Panc1 (cell line): Measurements from ENCODE around the gene CRADD. TPM values are rescaled to one million over a fixed set of nuclear protein-coding genes. Genes with fewer than 3 reads are reported as not detected.

Source experiments
- ATAC-seq: fragments of 200-7000 bp; cut with Tn5 transposase; 2 replicates; pipeline ENCODE4 v1.9.1; 2020; ENCODE audit warnings: mild to moderate bottlenecking, moderate library complexity
- BruUV-seq: library from RNA; stranded (reverse); fragments of 400-500 nt; replicated peaks from 2 replicates; lab custom pipeline; 2021; lab: Mats Ljungman, UMichigan
- CTCF ChIA-PET: fragments of 300-600 bp; sonication (Branson Sonifier 250); formaldehyde crosslinking; loops from one replicate; lab custom pipeline; 2022; ENCODE audit warnings: antibody characterized with exemption; lab: Charles Lee
- POLR2A ChIA-PET: fragments of 300-600 bp; sonication (Branson Sonifier 250); formaldehyde crosslinking; loops from one replicate; lab custom pipeline; 2022; ENCODE audit warnings: antibody characterized with exemption; lab: Charles Lee
- DNase-seq: peaks from one replicate; pipeline ENCODE4 v3.0.0-alpha.2; 2010; ENCODE audit warnings: low read depth, low spot score
- H3K27ac ChIP-seq: 2 replicates; pipeline ENCODE4 v1.5.1; 2011; ENCODE audit warnings: mild to moderate bottlenecking, low read length, inconsistent platforms
- H3K27me3 ChIP-seq: fragments of 200-500 bp; sonication (Bioruptor generic); 2 replicates; pipeline ENCODE4 v1.6.0; 2014; ENCODE audit warnings: low read length, inconsistent platforms; ENCODE audit not compliant: control insufficient read depth, insufficient read depth
- H3K36me3 ChIP-seq: fragments of 200-500 bp; sonication (Bioruptor generic); 2 replicates; pipeline ENCODE4 v1.5.1; 2014; ENCODE audit warnings: inconsistent platforms, mild to moderate bottlenecking, low read length, moderate library complexity; ENCODE audit not compliant: control insufficient read depth, insufficient read depth
- H3K4me1 ChIP-seq: 2 replicates; pipeline ENCODE4 v1.5.1; 2011; ENCODE audit warnings: inconsistent platforms, mild to moderate bottlenecking, low read length, moderate library complexity; ENCODE audit not compliant: control insufficient read depth, insufficient read depth
- H3K4me3 ChIP-seq, 2 experiments: 2 replicates each; pipeline ENCODE4 v1.5.1; 2011 to 2012; ENCODE audit warnings: low read depth in 2 of 2, low read length in 2 of 2, mild to moderate bottlenecking in 2 of 2, inconsistent platforms in 1 of 2, moderate library complexity in 1 of 2
- H3K9me3 ChIP-seq: fragments of 200-500 bp; sonication (Bioruptor generic); 2 replicates; pipeline ENCODE4 v1.5.1; 2014; ENCODE audit warnings: low read depth, mild to moderate bottlenecking, inconsistent platforms, low read length, moderate library complexity; ENCODE audit not compliant: control insufficient read depth, insufficient read depth
- POLR2AphosphoS5 ChIP-seq: IDR thresholded peaks from 2 replicates; pipeline ENCODE4 v1.6.1; 2012; ENCODE audit warnings: mild to moderate bottlenecking, low read depth, low read length, moderate library complexity
- REST ChIP-seq, 2 experiments: IDR thresholded peaks; 2 replicates each; pipeline ENCODE4 v1.6.1; 2011 to 2012; ENCODE audit warnings: low read depth in 2 of 2, control low read depth in 1 of 2, low read length in 1 of 2, mild to moderate bottlenecking in 1 of 2, moderate library complexity in 1 of 2; ENCODE audit not compliant: insufficient read depth in 1 of 2
- SIN3A ChIP-seq: IDR thresholded peaks from 2 replicates; pipeline ENCODE4 v1.6.1; 2012; ENCODE audit warnings: low read depth, mild to moderate bottlenecking, low read length, moderate library complexity, borderline replicate concordance; ENCODE audit not compliant: insufficient read depth
- TCF7L2 ChIP-seq: IDR thresholded peaks from 2 replicates; pipeline ENCODE4 v1.6.1; 2011; ENCODE audit warnings: mild to moderate bottlenecking, low read depth, low read length, inconsistent platforms
- in situ Hi-C: cut with HindIII; loops from 2 replicates; pipeline ENCODE4 v1.10.0; 2016; ENCODE audit warnings: low sequenced_read_pairs, low pct_unique_long_range_greater_than_20kb
- intact Hi-C: fragments of 100-400 bp; cut with micrococcal nuclease; formaldehyde crosslinking; loops from one replicate; pipeline ENCODE4 v1.10.0; 2022; ENCODE audit not compliant: unreplicated experiment
- total RNA-seq: library from RNA; stranded (reverse); gene quantifications from one replicate; pipeline ENCODE4 v1.2.1, GENCODE V29; 2021; ENCODE audit not compliant: unreplicated experiment
- TF ChIP-seq, protein P1 (sequence below): fragments of 450-650 bp; IDR thresholded peaks from 2 replicates; pipeline ENCODE4 v1.5.1; 2017; ENCODE audit warnings: mild to moderate bottlenecking

The CRADD gene
- total RNA-seq, 1 experiment from 2014 or later, result 7.0 TPM

- TF ChIP-seq, protein P1, sequence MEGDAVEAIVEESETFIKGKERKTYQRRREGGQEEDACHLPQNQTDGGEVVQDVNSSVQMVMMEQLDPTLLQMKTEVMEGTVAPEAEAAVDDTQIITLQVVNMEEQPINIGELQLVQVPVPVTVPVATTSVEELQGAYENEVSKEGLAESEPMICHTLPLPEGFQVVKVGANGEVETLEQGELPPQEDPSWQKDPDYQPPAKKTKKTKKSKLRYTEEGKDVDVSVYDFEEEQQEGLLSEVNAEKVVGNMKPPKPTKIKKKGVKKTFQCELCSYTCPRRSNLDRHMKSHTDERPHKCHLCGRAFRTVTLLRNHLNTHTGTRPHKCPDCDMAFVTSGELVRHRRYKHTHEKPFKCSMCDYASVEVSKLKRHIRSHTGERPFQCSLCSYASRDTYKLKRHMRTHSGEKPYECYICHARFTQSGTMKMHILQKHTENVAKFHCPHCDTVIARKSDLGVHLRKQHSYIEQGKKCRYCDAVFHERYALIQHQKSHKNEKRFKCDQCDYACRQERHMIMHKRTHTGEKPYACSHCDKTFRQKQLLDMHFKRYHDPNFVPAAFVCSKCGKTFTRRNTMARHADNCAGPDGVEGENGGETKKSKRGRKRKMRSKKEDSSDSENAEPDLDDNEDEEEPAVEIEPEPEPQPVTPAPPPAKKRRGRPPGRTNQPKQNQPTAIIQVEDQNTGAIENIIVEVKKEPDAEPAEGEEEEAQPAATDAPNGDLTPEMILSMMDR, result no peak
- TF ChIP-seq POLR2AphosphoS5 (no peak), REST (IDR thresholded peaks at IDR 0.05; ENCODE audit: insufficient read depth in 1 of 2, low read depth in 2 of 2, low read length in 1 of 2) (no peak), TCF7L2 (no peak), SIN3A (no peak)
- Histone ChIP-seq H3K27ac (no peak overlapping the region), H3K4me3 (no peak overlapping the region), H3K36me3 (no peaks in the 10 kb centered on the region), H3K9me3 (no peaks in the 10 kb centered on the region), H3K27me3 (no peaks in the 10 kb centered on the region), H3K4me1 (peaks cover 3% of the 10 kb centered on the region)
- ATAC-seq, result no peak
- intact Hi-C loops, result no loop called here
- ChIA-PET CTCF (no interaction called here), POLR2A (no interaction called here)
- no TSS peak for BruUV-seq
- in situ Hi-C loops, result no loop called here
- DNase-seq, result no peak
Observed at GRCh38 chr12:93772003-93772700, 95.0 kb downstream of the CRADD start.

GRCh38 chr12:93773122-93773871 is 96.1 kb downstream of the CRADD start:
- ChIA-PET POLR2A (no interaction called here), CTCF (no interaction called here)
- Histone ChIP-seq H3K27me3 (no peaks in the 10 kb centered on the region), H3K9me3 (no peaks in the 10 kb centered on the region), H3K27ac (no peak overlapping the region), H3K4me1 (no peaks in the 10 kb centered on the region; the same call in none of the 2 replicates), H3K36me3 (no peaks in the 10 kb centered on the region), H3K4me3 (no peak overlapping the region)
- TF ChIP-seq POLR2AphosphoS5, result no peak
- TF ChIP-seq TCF7L2, result no peak
- no peak for TF ChIP-seq REST (IDR thresholded peaks at IDR 0.05; ENCODE audit: insufficient read depth in 1 of 2, low read depth in 2 of 2, low read length in 1 of 2)
- TF ChIP-seq, protein P1, result no peak
- TF ChIP-seq SIN3A, result no peak
- no peak for ATAC-seq
- in situ Hi-C loops (no loop called here), intact Hi-C loops (no loop called here)
- BruUV-seq, result no TSS peak
- no peak for DNase-seq
